ENCODE data around the gene BUD13. TPM values are rescaled to one million over a fixed set of nuclear protein-coding genes. Genes with fewer than 3 reads are reported as not detected.

BUD13 gene
- total RNA-seq, 4 donors from 2014 or later = 9.0 to 14.1 (median 12.3) TPM

- ATAC-seq (no peak), DNase-seq (no peak)
- H3K9me3 ChIP-seq = no peaks in the 10 kb centered on the region
- intact Hi-C loops (cut with DNase I; ENCODE audit: low total_unique reads) (no loop called here), in situ Hi-C loops (cut with MboI; ENCODE audit: low sequenced_read_pairs in 4 of 4) (no loop called here)
- H3K36me3 ChIP-seq = no peaks in the 10 kb centered on the region
- no peaks in the 10 kb centered on the region for H3K4me1 ChIP-seq
- H3K27ac ChIP-seq = no peak overlapping the region
- no peaks in the 10 kb centered on the region for H3K27me3 ChIP-seq
- no peak overlapping the region for H3K4me3 ChIP-seq
- no peak for TF ChIP-seq CTCF (IDR thresholded peaks at IDR 0.05 in 4 of 5, conservative IDR thresholded peaks at IDR 0.05 in 1 of 5)
- no peak for TF ChIP-seq POLR2A (IDR thresholded peaks at IDR 0.05)
These were observed 27.8 kb upstream of the BUD13 start for GRCh38 chr11:116800610-116801009.

DNA sequence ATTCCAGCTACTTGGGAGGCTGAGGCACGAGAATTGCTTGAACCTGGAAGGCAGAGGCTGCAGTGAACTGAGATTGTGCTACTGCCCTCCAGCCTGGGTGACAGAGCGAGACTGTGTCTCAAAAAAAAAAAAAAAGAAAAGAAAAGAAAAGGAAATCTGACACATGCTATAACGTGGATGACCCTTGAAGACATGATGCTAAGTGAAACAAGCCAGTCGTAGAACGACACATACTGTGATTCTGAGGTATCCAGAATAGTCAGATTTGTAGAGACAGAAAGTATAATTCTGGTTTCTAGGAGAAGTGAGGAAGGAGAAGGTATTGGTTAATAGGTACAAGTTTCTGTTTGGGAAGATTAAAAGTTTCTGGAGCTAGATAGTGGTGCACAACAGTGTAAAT lies 25.6 kb upstream of the BUD13 start:
- intact Hi-C loops (cut with DNase I; ENCODE audit: low total_unique reads) = no loop called here

DNA sequence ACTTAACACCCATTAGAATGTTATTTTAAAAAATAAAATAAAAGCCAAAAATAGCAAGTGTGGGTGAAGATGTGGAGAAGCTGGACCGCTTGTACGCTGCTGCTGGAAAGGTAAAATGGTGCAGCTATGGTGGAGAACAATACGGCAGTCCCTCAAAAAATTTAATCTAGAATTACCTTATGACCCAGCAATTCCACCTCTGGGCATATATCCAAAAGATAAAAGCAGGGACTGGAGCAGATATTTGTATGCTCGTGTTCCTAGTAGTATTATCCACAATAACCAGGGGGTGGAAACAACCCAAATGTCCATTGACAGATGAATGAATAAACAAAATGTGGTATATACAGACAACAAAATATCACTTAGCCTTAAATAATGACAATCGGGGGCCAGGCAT lies 25.0 kb upstream of the BUD13 start:
- no peaks in the 10 kb centered on the region for H3K36me3 ChIP-seq
- no peak overlapping the region for H3K27ac ChIP-seq
- ATAC-seq = no peak
- H3K4me3 ChIP-seq = no peak overlapping the region
- in situ Hi-C loops (cut with MboI; ENCODE audit: low sequenced_read_pairs in 4 of 4) (loop anchor here in 2 of 4 donors (10.0 kb wide), 1 partner anchor 307 kb away; no protein-coding TSS in a partner anchor), intact Hi-C loops (cut with DNase I; ENCODE audit: low total_unique reads) (no loop called here)
- no peaks in the 10 kb centered on the region for H3K27me3 ChIP-seq
- no peaks in the 10 kb centered on the region for H3K4me1 ChIP-seq
- H3K9me3 ChIP-seq = no peaks in the 10 kb centered on the region
- DNase-seq = no peak
- TF ChIP-seq POLR2A (IDR thresholded peaks at IDR 0.05) (no peak), CTCF (IDR thresholded peaks at IDR 0.05 in 4 of 5, conservative IDR thresholded peaks at IDR 0.05 in 1 of 5) (no peak)

More for the DNA sequence above, 25.6 kb upstream of the BUD13 start:
- Histone ChIP-seq H3K36me3 (no peaks in the 10 kb centered on the region), H3K4me1 (no peaks in the 10 kb centered on the region), H3K9me3 (no peaks in the 10 kb centered on the region), H3K27ac (no peak overlapping the region), H3K4me3 (no peak overlapping the region), H3K27me3 (no peaks in the 10 kb centered on the region)
- TF ChIP-seq POLR2A (IDR thresholded peaks at IDR 0.05) (no peak), CTCF (IDR thresholded peaks at IDR 0.05 in 4 of 5, conservative IDR thresholded peaks at IDR 0.05 in 1 of 5) (no peak)
- in situ Hi-C loops (cut with MboI; ENCODE audit: low sequenced_read_pairs in 4 of 4) = loop anchor here in 2 of 4 donors (10.0 kb wide), 1 partner anchor 306 kb away; no protein-coding TSS in a partner anchor
- ATAC-seq = no peak
- no peak for DNase-seq

GRCh38 chr11:116796548-116796947 lies 23.8 kb upstream of the BUD13 start:
- H3K27me3 ChIP-seq = no peaks in the 10 kb centered on the region
- no peak overlapping the region for H3K4me3 ChIP-seq
- TF ChIP-seq CTCF (IDR thresholded peaks at IDR 0.05 in 4 of 5, conservative IDR thresholded peaks at IDR 0.05 in 1 of 5) (no peak), POLR2A (IDR thresholded peaks at IDR 0.05) (no peak)
- H3K27ac ChIP-seq = no peak overlapping the region
- ATAC-seq (no peak), DNase-seq (no peak)
- H3K36me3 ChIP-seq = no peaks in the 10 kb centered on the region
- H3K4me1 ChIP-seq = peaks cover 1 to 2% of the 10 kb centered on the region in 2 donors
- in situ Hi-C loops (cut with MboI; ENCODE audit: low sequenced_read_pairs in 4 of 4) (loop anchor here in 2 of 4 donors (10.0 kb wide), 1 partner anchor 308 kb away; no protein-coding TSS in a partner anchor), intact Hi-C loops (cut with DNase I; ENCODE audit: low total_unique reads) (no loop called here)
- no peaks in the 10 kb centered on the region for H3K9me3 ChIP-seq

DNA sequence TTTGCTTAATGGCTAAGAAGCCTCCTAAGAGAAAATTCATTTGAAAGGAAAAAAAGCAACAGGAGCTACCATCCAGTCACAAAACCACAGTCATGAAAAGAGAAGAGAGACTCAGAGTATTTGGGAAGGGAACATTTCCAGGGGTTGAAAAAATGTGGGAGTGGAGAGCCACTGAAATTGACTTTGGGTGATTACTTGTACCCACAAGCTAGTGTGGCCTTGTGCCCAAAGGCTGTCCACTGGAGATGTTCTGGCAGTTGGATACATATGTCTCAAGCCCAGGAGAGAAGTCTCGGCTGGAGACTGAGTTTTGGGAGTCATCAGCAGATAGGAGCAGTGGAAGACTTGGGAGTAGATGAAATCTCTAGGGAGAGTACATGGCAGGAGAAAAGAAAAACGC lies 22.1 kb upstream of the BUD13 start:
- Histone ChIP-seq H3K27ac (no peak overlapping the region), H3K36me3 (no peaks in the 10 kb centered on the region), H3K9me3 (no peaks in the 10 kb centered on the region), H3K27me3 (no peaks in the 10 kb centered on the region), H3K4me1 (peaks cover 4 to 7% of the 10 kb centered on the region in 2 donors), H3K4me3 (no peak overlapping the region)
- in situ Hi-C loops (cut with MboI; ENCODE audit: low sequenced_read_pairs in 4 of 4) (loop anchor here in 3 of 4 donors (5.0 to 10.0 kb wide), 2 partner anchors 310 to 312 kb away; no protein-coding TSS in a partner anchor), intact Hi-C loops (cut with DNase I; ENCODE audit: low total_unique reads) (no loop called here)
- TF ChIP-seq POLR2A (IDR thresholded peaks at IDR 0.05) (no peak), CTCF (IDR thresholded peaks at IDR 0.05 in 4 of 5, conservative IDR thresholded peaks at IDR 0.05 in 1 of 5) (no peak)
- DNase-seq = no peak
- no peak for ATAC-seq

All from gastrocnemius medialis (tissue), 4 donors.